GM23338 (cell line): Measurements from ENCODE around the gene SNX5. TPM values are rescaled to one million over a fixed set of nuclear protein-coding genes. Genes with fewer than 3 reads are reported as not detected.

ENCODE experiments used
- ATAC-seq: fragments of 200-7000 bp; cut with Tn5 transposase; 3 replicates; pipeline ENCODE4 v1.9.1; 2020
- DNase-seq: peaks from one replicate; pipeline ENCODE4 v3.0.0-alpha.2; 2015; ENCODE audit warnings: low spot score
- H2AFZ ChIP-seq: fragments of 200-600 bp; sonication (generic); 2 replicates; pipeline ENCODE4 v1.8.0; 2016; ENCODE audit warnings: antibody characterized with exemption, mild to moderate bottlenecking, moderate library complexity
- H3F3A ChIP-seq: fragments of 200-600 bp; sonication (generic); replicated peaks from 2 replicates; pipeline ENCODE4 v1.8.0; 2017; ENCODE audit warnings: antibody characterized with exemption, mixed run types, low read depth
- H3K27ac ChIP-seq: fragments of 200-600 bp; sonication (generic); 2 replicates; pipeline ENCODE4 v1.6.1; 2016; ENCODE audit warnings: low read depth
- H3K27me3 ChIP-seq: fragments of 200-600 bp; sonication (generic); 2 replicates; pipeline ENCODE4 v1.8.0; 2016; ENCODE audit warnings: mild to moderate bottlenecking, mixed run types, moderate library complexity; ENCODE audit not compliant: insufficient read depth
- H3K36me3 ChIP-seq: fragments of 200-600 bp; sonication (generic); 2 replicates; pipeline ENCODE4 v1.8.0; 2016; ENCODE audit warnings: mild to moderate bottlenecking; ENCODE audit not compliant: insufficient read depth
- H3K4me1 ChIP-seq: fragments of 200-600 bp; sonication (generic); 2 replicates; pipeline ENCODE4 v1.8.0; 2016; ENCODE audit warnings: mild to moderate bottlenecking, moderate library complexity; ENCODE audit not compliant: insufficient read depth
- H3K4me2 ChIP-seq: fragments of 200-600 bp; sonication (generic); 2 replicates; pipeline ENCODE4 v1.7.1; 2017; ENCODE audit warnings: mixed run types
- H3K4me3 ChIP-seq: fragments of 200-600 bp; sonication (generic); 2 replicates; pipeline ENCODE4 v1.6.1; 2016; ENCODE audit warnings: mixed run types
- H3K79me2 ChIP-seq: fragments of 200-600 bp; sonication (generic); replicated peaks from 2 replicates; pipeline ENCODE4 v1.8.0; 2017; ENCODE audit warnings: mild to moderate bottlenecking; ENCODE audit not compliant: insufficient read depth
- H3K9me2 ChIP-seq: fragments of 200-600 bp; sonication (generic); 2 replicates; pipeline ENCODE4 v1.8.0; 2017; ENCODE audit not compliant: insufficient read depth
- H4K20me1 ChIP-seq: fragments of 200-600 bp; sonication (generic); replicated peaks from 2 replicates; pipeline ENCODE4 v1.8.0; 2017; ENCODE audit warnings: mild to moderate bottlenecking; ENCODE audit not compliant: insufficient read depth
- H3K27ac Mint-ChIP-seq: 2 replicates; pipeline ENCODE4 v1.8.0; 2020; ENCODE audit warnings: inconsistent platforms, mild to moderate bottlenecking, moderate library complexity, mixed read lengths
- H3K27me3 Mint-ChIP-seq: 3 replicates; pipeline ENCODE4 v1.8.0; 2022; ENCODE audit warnings: low read depth, mild to moderate bottlenecking, moderate library complexity, mixed read lengths, inconsistent platforms; ENCODE audit not compliant: insufficient read depth, poor library complexity
- H3K36me3 Mint-ChIP-seq: 3 replicates; pipeline ENCODE4 v1.8.0; 2021; ENCODE audit warnings: low read depth, mild to moderate bottlenecking, inconsistent platforms, moderate library complexity, mixed read lengths
- H3K4me1 Mint-ChIP-seq: 3 replicates; pipeline ENCODE4 v1.8.0; 2020; ENCODE audit warnings: mild to moderate bottlenecking, inconsistent platforms, mixed read lengths
- H3K4me3 Mint-ChIP-seq: 3 replicates; pipeline ENCODE4 v1.8.0; 2021; ENCODE audit warnings: moderate library complexity, mild to moderate bottlenecking, inconsistent platforms, mixed read lengths
- H3K9me3 Mint-ChIP-seq: 3 replicates; pipeline ENCODE4 v1.8.0; 2020; ENCODE audit warnings: moderate library complexity, mild to moderate bottlenecking, inconsistent platforms, mixed read lengths
- CREB1 ChIP-seq: fragments of 250-450 bp; sonication (Bioruptor Pico); IDR thresholded peaks from 2 replicates; pipeline ENCODE4 v1.5.0; 2020; ENCODE audit warnings: low read depth, mild to moderate bottlenecking, moderate library complexity
- CTCF ChIP-seq, 2 experiments: fragments of 200-600 bp in 1 of 2; sonication (generic) in 1 of 2; conservative IDR thresholded peaks; 2 replicates each; pipeline versions ENCODE4 v1.5.1 to v1.6.1; 2016 to 2017; ENCODE audit warnings: antibody characterized with exemption in 2 of 2, low read depth in 2 of 2, mild to moderate bottlenecking in 2 of 2, moderate library complexity in 1 of 2
- ETS1 ChIP-seq: IDR thresholded peaks from 2 replicates; pipeline ENCODE4 v1.6.1; 2016; ENCODE audit warnings: antibody characterized with exemption
- EZH2 ChIP-seq: fragments of 200-600 bp; sonication (generic); IDR thresholded peaks from one replicate; pipeline ENCODE4 v1.8.0; 2017; ENCODE audit warnings: antibody characterized with exemption, mild to moderate bottlenecking, low read depth; ENCODE audit not compliant: unreplicated experiment
- JUNB ChIP-seq: IDR thresholded peaks from one replicate; pipeline ENCODE4 v1.6.1; 2016; ENCODE audit warnings: antibody characterized with exemption; ENCODE audit not compliant: unreplicated experiment
- NANOG ChIP-seq: IDR thresholded peaks from 2 replicates; pipeline ENCODE4 v1.6.1; 2016; ENCODE audit warnings: antibody characterized with exemption, borderline replicate concordance
- REST ChIP-seq: IDR thresholded peaks from one replicate; pipeline ENCODE4 v1.6.1; 2018; ENCODE audit warnings: antibody characterized with exemption; ENCODE audit not compliant: unreplicated experiment
- STAT1 ChIP-seq: IDR thresholded peaks from one replicate; pipeline ENCODE4 v1.6.1; 2016; ENCODE audit warnings: antibody characterized with exemption; ENCODE audit not compliant: unreplicated experiment
- ZNF114 ChIP-seq: fragments of 250-450 bp; sonication (Bioruptor Pico); IDR thresholded peaks from 2 replicates; pipeline ENCODE4 v1.5.0; 2020; ENCODE audit warnings: mild to moderate bottlenecking, moderate library complexity
- polyA plus RNA-seq: library from polyadenylated mRNA; unstranded; fragments of >200 nt; fragmentation: Nextera tagmentation; extraction: Ambion mirVana; gene quantifications from 2 replicates; pipeline ENCODE4 v1.2.1, GENCODE V29; 2016
- total RNA-seq: library from RNA; depleted of rRNA; stranded (reverse); fragments of >200 nt; shearing (Covaris generic); gene quantifications from 2 replicates; pipeline ENCODE4 v1.2.3, GENCODE V29; 2014

Gene SNX5
- total and polyA plus RNA-seq, 2 experiments from 2014 or later = 167 to 287 TPM

DNA sequence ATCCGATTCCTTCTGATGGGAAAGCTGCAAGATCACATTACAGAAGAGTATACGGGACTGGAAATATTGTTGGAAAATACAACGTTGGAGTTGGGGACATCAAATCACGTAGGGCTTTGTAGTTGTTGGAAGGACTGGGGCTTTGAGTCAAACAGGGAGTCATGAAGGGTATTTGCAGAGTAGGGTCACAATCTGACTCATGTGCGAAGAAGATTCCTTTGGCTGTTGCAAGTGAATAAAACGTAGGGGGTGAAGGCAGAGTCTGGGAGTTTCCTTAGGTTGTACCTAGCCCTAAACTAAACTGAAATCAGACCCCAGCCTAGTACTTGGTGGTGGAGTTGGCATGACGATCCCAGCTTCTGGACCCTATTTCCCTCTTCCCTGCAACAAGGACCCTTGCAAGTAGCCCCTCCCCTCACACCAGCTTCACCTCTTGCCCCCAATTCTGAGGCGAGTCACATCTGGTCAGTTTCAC is 32.3 kb downstream of the SNX5 start:
- peaks cover 70% of the 10 kb centered on the region for H3K4me1 Mint-ChIP-seq
- H3K36me3 Mint-ChIP-seq = peaks cover 14% of the 10 kb centered on the region; the same call in 2 of the 3 replicates
- Histone ChIP-seq H3K79me2 (no peaks in the 10 kb centered on the region), H3K36me3 (peaks cover 3% of the 10 kb centered on the region; the same call in 1 of the 2 replicates), H3K4me2 (peak overlapping the region; percentile 62), H3K4me1 (peaks cover 55% of the 10 kb centered on the region), H2AFZ (no peak overlapping the region), H4K20me1 (peaks cover 13% of the 10 kb centered on the region), H3K27ac (peak overlapping the region; percentile 63; the same call in 1 of the 2 replicates), H3K27me3 (no peaks in the 10 kb centered on the region), H3F3A (peaks cover 18% of the 10 kb centered on the region), H3K4me3 (no peak overlapping the region), H3K9me2 (no peaks in the 10 kb centered on the region)
- 0 out of 2 replicates have a peak overlapping the region, but pooled peaks have one; percentile 8 for H3K27ac Mint-ChIP-seq
- peaks cover 4% of the 10 kb centered on the region for H3K9me3 Mint-ChIP-seq
- no peak for ATAC-seq
- TF ChIP-seq NANOG (no peak), STAT1 (no peak), CTCF (conservative IDR thresholded peaks at IDR 0.05; ENCODE audit: low read depth in 2 of 2) (no peak), REST (no peak), ETS1 (no peak), EZH2 (no peak), JUNB (no peak), CREB1 (CRISPR knock-in tag) (no peak)
- DNase-seq = no peak
- peaks cover 23% of the 10 kb centered on the region for H3K27me3 Mint-ChIP-seq
- no peak overlapping the region; the same call in 2 of the 3 replicates for H3K4me3 Mint-ChIP-seq

- H3K9me3 Mint-ChIP-seq = peaks cover 4% of the 10 kb centered on the region
- no peak for ATAC-seq
- Histone ChIP-seq H3K27ac (no peak overlapping the region; the same call in 1 of the 2 replicates), H3K4me1 (peaks cover 53% of the 10 kb centered on the region), H4K20me1 (peaks cover 8% of the 10 kb centered on the region), H3K27me3 (no peaks in the 10 kb centered on the region), H3K4me3 (no peak overlapping the region), H3K36me3 (no peaks in the 10 kb centered on the region), H3K79me2 (no peaks in the 10 kb centered on the region), H2AFZ (no peak overlapping the region), H3K4me2 (no peak overlapping the region), H3K9me2 (peaks cover 5% of the 10 kb centered on the region; the same call in 1 of the 2 replicates), H3F3A (peaks cover 13% of the 10 kb centered on the region)
- peaks cover 23% of the 10 kb centered on the region for H3K27me3 Mint-ChIP-seq
- H3K27ac Mint-ChIP-seq = no peak overlapping the region
- no peak for TF ChIP-seq ZNF114 (CRISPR knock-in tag)
- H3K4me1 Mint-ChIP-seq = peaks cover 66% of the 10 kb centered on the region
- peaks cover 8% of the 10 kb centered on the region; the same call in 2 of the 3 replicates for H3K36me3 Mint-ChIP-seq
- no peak overlapping the region for H3K4me3 Mint-ChIP-seq
- DNase-seq = peak; percentile 14
These were observed 32.8 kb downstream of the SNX5 start for GRCh38 chr20:17935761-17936160.
